Midbrain (tissue), 1 donor: ENCODE results near the gene DNAH17.

ENCODE experiments used
- DNase-seq: peaks from one replicate; lab custom pipeline; 2025; lab: John Stamatoyannopoulos, UW

The DNAH17 gene

GRCh38 chr17:78605886-78606285, 28.7 kb upstream of the DNAH17 start:
- no peak for DNase-seq

GRCh38 chr17:78605429-78605828, 28.2 kb upstream of the DNAH17 start:
- DNase-seq: no peak

GRCh38 chr17:78602246-78602645, 25.1 kb upstream of the DNAH17 start:
- DNase-seq: no peak

GRCh38 chr17:78601577-78602190, 24.5 kb upstream of the DNAH17 start:
- DNase-seq: no peak

- no peak for DNase-seq
Observed at GRCh38 chr17:78600181-78600721, 23.1 kb upstream of the DNAH17 start.

GRCh38 chr17:78599419-78599818, 22.2 kb upstream of the DNAH17 start:
- DNase-seq: no peak

- no peak for DNase-seq
Observed at GRCh38 chr17:78598013-78598471, 20.8 kb upstream of the DNAH17 start.

- DNase-seq: no peak
Observed at GRCh38 chr17:78596871-78597764, 19.9 kb upstream of the DNAH17 start.

- no peak for DNase-seq
Observed at GRCh38 chr17:78595135-78595810, 18.1 kb upstream of the DNAH17 start.

- no peak for DNase-seq
Observed at GRCh38 chr17:78592991-78593329, 15.8 kb upstream of the DNAH17 start.

GRCh38 chr17:78591263-78591671, 14.1 kb upstream of the DNAH17 start:
- DNase-seq: no peak

GRCh38 chr17:78589885-78590284, 12.7 kb upstream of the DNAH17 start:
- no peak for DNase-seq

GRCh38 chr17:78589031-78589675, 12.0 kb upstream of the DNAH17 start:
- no peak for DNase-seq

- DNase-seq: no peak
Observed at GRCh38 chr17:78588258-78589030, 11.2 kb upstream of the DNAH17 start.

- no peak for DNase-seq
Observed at GRCh38 chr17:78585006-78585630, 7.9 kb upstream of the DNAH17 start.

GRCh38 chr17:78583091-78583490, 5.9 kb upstream of the DNAH17 start:
- no peak for DNase-seq

- no peak for DNase-seq
Observed at GRCh38 chr17:78581304-78581703, 4.1 kb upstream of the DNAH17 start.

- no peak for DNase-seq
Observed at GRCh38 chr17:78580277-78580804, 3.1 kb upstream of the DNAH17 start.

- DNase-seq: no peak
Observed at GRCh38 chr17:78576389-78577112, 645 bp downstream of the DNAH17 start.

- no peak for DNase-seq
Observed at GRCh38 chr17:78575899-78576298, 1.3 kb downstream of the DNAH17 start.
